H9 (cell line): ENCODE measurements around the gene IVNS1ABP. TPM values are rescaled to one million over a fixed set of nuclear protein-coding genes. Genes with fewer than 3 reads are reported as not detected.

Experiments
- DNase-seq: peaks from one replicate; pipeline ENCODE4 v3.0.0-alpha.2; 2017
- H2AFZ ChIP-seq: one replicate; pipeline ENCODE4 v1.6.1; 2013; ENCODE audit warnings: mild to moderate bottlenecking, low read length, control low read depth, moderate library complexity
- H2AK5ac ChIP-seq: 2 replicates; pipeline ENCODE4 v1.6.1; 2013; ENCODE audit warnings: low read length, control low read depth, mixed read lengths; ENCODE audit not compliant: insufficient read length
- H2BK120ac ChIP-seq: one replicate; pipeline ENCODE4 v1.6.1; 2013; ENCODE audit warnings: low read depth, mild to moderate bottlenecking, low read length, control low read depth, inconsistent platforms; ENCODE audit not compliant: poor library complexity, severe bottlenecking
- H2BK12ac ChIP-seq: 2 replicates; pipeline ENCODE4 v1.6.1; 2013; ENCODE audit warnings: low read length, control low read depth, mixed read lengths, low read depth; ENCODE audit not compliant: insufficient read length
- H2BK15ac ChIP-seq: 2 replicates; pipeline ENCODE4 v1.6.1; 2013; ENCODE audit warnings: low read depth, low read length, control low read depth
- H2BK20ac ChIP-seq: one replicate; pipeline ENCODE4 v1.6.1; 2013; ENCODE audit warnings: low read depth, mild to moderate bottlenecking, low read length, control low read depth, inconsistent platforms; ENCODE audit not compliant: poor library complexity, severe bottlenecking
- H2BK5ac ChIP-seq: 2 replicates; pipeline ENCODE4 v1.6.1; 2013; ENCODE audit warnings: low read length, control low read depth, mixed read lengths; ENCODE audit not compliant: insufficient read length
- H3K14ac ChIP-seq: 2 replicates; pipeline ENCODE4 v1.6.1; 2013; ENCODE audit warnings: low read length, control low read depth; ENCODE audit not compliant: insufficient read depth
- H3K18ac ChIP-seq: 2 replicates; pipeline ENCODE4 v1.6.1; 2013; ENCODE audit warnings: low read depth, mild to moderate bottlenecking, mixed read lengths, low read length, control low read depth; ENCODE audit not compliant: insufficient read length
- H3K23ac ChIP-seq: 2 replicates; pipeline ENCODE4 v1.6.1; 2013; ENCODE audit warnings: low read length, control low read depth, mixed read lengths, low read depth; ENCODE audit not compliant: insufficient read length
- H3K23me2 ChIP-seq: 2 replicates; pipeline ENCODE4 v1.6.1; 2013; ENCODE audit warnings: low read depth, mild to moderate bottlenecking, mixed read lengths, low read length, control low read depth; ENCODE audit not compliant: insufficient read length, poor library complexity, severe bottlenecking
- H3K27ac ChIP-seq: 2 replicates; pipeline ENCODE4 v1.5.1; 2013; ENCODE audit warnings: low read length, control low read depth, mixed read lengths, low read depth; ENCODE audit not compliant: insufficient read length
- H3K27me3 ChIP-seq: 2 replicates; pipeline ENCODE4 v1.6.1; 2013; ENCODE audit warnings: low read length, control low read depth, inconsistent platforms; ENCODE audit not compliant: insufficient read depth
- H3K4ac ChIP-seq: 2 replicates; pipeline ENCODE4 v1.6.1; 2013; ENCODE audit warnings: low read depth, mild to moderate bottlenecking, control low read depth, inconsistent platforms, low read length, moderate library complexity
- H3K4me1 ChIP-seq: 2 replicates; pipeline ENCODE4 v1.6.1; 2013; ENCODE audit warnings: low read length, control low read depth, inconsistent platforms; ENCODE audit not compliant: insufficient read depth
- H3K4me2 ChIP-seq: 2 replicates; pipeline ENCODE4 v1.6.1; 2013; ENCODE audit warnings: low read length, control low read depth, mixed read lengths; ENCODE audit not compliant: insufficient read length, insufficient read depth
- H3K56ac ChIP-seq: 2 replicates; pipeline ENCODE4 v1.6.1; 2013; ENCODE audit warnings: low read depth, mild to moderate bottlenecking, mixed read lengths, low read length, control low read depth; ENCODE audit not compliant: insufficient read length
- H3K79me1 ChIP-seq: 2 replicates; pipeline ENCODE4 v1.6.1; 2013; ENCODE audit warnings: low read depth, mild to moderate bottlenecking, moderate library complexity, low read length, control low read depth, inconsistent platforms; ENCODE audit not compliant: insufficient read depth, poor library complexity, severe bottlenecking
- H3K79me2 ChIP-seq: 2 replicates; pipeline ENCODE4 v1.6.1; 2013; ENCODE audit warnings: low read length, control low read depth, inconsistent platforms; ENCODE audit not compliant: insufficient read depth
- H3K9ac ChIP-seq: 2 replicates; pipeline ENCODE4 v1.6.1; 2013; ENCODE audit warnings: low read length, control low read depth, mixed read lengths; ENCODE audit not compliant: insufficient read length; ENCODE audit errors: extremely low read depth
- H3K9me3 ChIP-seq: one replicate; pipeline ENCODE4 v1.6.1; 2013; ENCODE audit warnings: low read depth, low read length, inconsistent platforms; ENCODE audit not compliant: control insufficient read depth
- H3T11ph ChIP-seq: one replicate; pipeline ENCODE4 v1.6.1; 2013; ENCODE audit warnings: mild to moderate bottlenecking, low read length, control low read depth, inconsistent platforms
- H4K20me1 ChIP-seq: one replicate; pipeline ENCODE4 v1.6.1; 2013; ENCODE audit not compliant: control insufficient read depth, insufficient read length, insufficient read depth
- H4K5ac ChIP-seq: 2 replicates; pipeline ENCODE4 v1.6.1; 2013; ENCODE audit warnings: low read depth, mild to moderate bottlenecking, mixed read lengths, low read length, control low read depth; ENCODE audit not compliant: insufficient read length
- H4K8ac ChIP-seq: replicated peaks from 2 replicates; pipeline ENCODE4 v1.6.1; 2013; ENCODE audit warnings: low read length, control low read depth, mixed read lengths, low read depth; ENCODE audit not compliant: insufficient read length
- H4K91ac ChIP-seq: 2 replicates; pipeline ENCODE4 v1.6.1; 2013; ENCODE audit warnings: low read depth, mild to moderate bottlenecking, moderate library complexity, mixed read lengths, low read length, control low read depth; ENCODE audit not compliant: insufficient read length
- H3K27ac Mint-ChIP-seq, 3 experiments: 2 replicates in 2 of 3; 3 replicates in 1 of 3; pipeline ENCODE4 v1.8.0; 2020 to 2021; ENCODE audit warnings: mixed read lengths in 3 of 3, mild to moderate bottlenecking in 1 of 3, moderate library complexity in 1 of 3
- H3K27me3 Mint-ChIP-seq: 2 replicates; pipeline ENCODE4 v1.8.0; 2021; ENCODE audit warnings: low read depth, mild to moderate bottlenecking, moderate library complexity, mixed read lengths
- H3K36me3 Mint-ChIP-seq, 3 experiments: 2 replicates in 2 of 3; 3 replicates in 1 of 3; pipeline ENCODE4 v1.8.0; 2020 to 2021; ENCODE audit warnings: low read depth in 3 of 3, mixed read lengths in 3 of 3; ENCODE audit not compliant: insufficient read depth in 1 of 3
- H3K4me1 Mint-ChIP-seq, 2 experiments: 2 replicates each; pipeline ENCODE4 v1.8.0; 2020; ENCODE audit warnings: mixed read lengths in 2 of 2
- H3K4me3 Mint-ChIP-seq, 2 experiments: 2 replicates in 1 of 2; 3 replicates in 1 of 2; pipeline ENCODE4 v1.8.0; 2020 to 2021; ENCODE audit warnings: mild to moderate bottlenecking in 2 of 2, mixed read lengths in 2 of 2, moderate library complexity in 1 of 2
- H3K9me3 Mint-ChIP-seq, 2 experiments: 2 replicates in 1 of 2; 3 replicates in 1 of 2; pipeline ENCODE4 v1.8.0; 2020; ENCODE audit warnings: mild to moderate bottlenecking in 2 of 2, mixed read lengths in 2 of 2, moderate library complexity in 1 of 2
- WGBS: extraction: QIAGEN DNeasy Blood & Tissue Kit; methylation state at CpG from one replicate; pipeline ENCODE4 v1.1.7; 2013; ENCODE audit warnings: missing lambda C conversion rate, low lambda C conversion rate, mixed read lengths; ENCODE audit not compliant: insufficient read length; ENCODE audit errors: extremely low coverage; 5-methylcytosine and 5-hydroxymethylcytosine counted together
- total RNA-seq: library from RNA; stranded (reverse); gene quantifications from 2 replicates; pipeline ENCODE4 v1.2.1, GENCODE V29; 2021
- TF ChIP-seq, protein P1 (sequence below): fragments of 200-600 bp; sonication (generic); conservative IDR thresholded peaks from 3 replicates; pipeline ENCODE4 v1.8.0; 2021; ENCODE audit warnings: antibody characterized with exemption, mild to moderate bottlenecking

The IVNS1ABP gene
- total RNA-seq, 1 experiment from 2014 or later = 110 TPM

DNA sequence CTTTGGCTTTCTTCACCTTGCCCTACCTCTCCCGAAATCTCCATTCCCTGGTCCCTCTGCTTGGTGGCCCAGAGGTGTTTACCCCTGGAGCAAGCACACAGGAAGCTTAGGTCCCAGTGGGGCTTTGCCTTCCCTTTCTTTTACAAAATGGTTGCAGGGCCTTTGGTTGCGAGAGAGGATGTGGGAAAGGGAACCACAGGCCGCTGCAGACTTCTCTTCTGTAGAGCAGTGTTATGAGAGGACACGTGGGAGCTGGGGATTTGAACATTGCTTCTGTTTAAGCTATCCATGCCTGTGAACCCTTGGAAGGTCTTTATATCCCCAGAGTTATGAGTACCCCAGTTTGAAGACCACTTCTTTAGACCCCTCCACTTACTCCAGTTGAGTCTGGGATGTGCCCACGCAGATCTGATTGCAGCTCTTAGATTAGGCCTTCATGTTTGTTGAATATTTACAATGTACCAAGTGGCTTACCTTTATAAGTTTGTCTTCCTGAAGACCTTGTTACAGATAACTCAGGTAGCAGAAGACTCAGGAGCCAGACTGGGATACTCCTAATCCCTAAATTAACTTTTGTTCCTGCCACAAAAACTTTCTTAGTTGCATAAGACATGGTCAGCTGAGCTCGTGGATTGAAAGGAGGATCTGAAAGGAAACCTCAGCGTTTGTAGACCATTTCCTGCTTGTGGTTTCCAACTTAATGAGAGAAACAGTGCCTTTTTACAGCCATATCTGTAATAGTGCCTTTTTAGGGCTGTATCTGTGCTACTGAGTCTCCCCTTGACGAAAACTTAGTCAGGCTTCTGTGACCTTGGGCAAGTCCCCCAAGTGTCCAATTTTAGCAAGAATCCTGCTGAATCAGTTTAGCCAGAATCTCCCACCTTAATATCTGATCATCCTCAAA lies 21.9 kb upstream of the IVNS1ABP start:
- H3K27me3 Mint-ChIP-seq = no peaks in the 10 kb centered on the region
- no peaks in the 10 kb centered on the region for H3K27me3 ChIP-seq
- no peak for DNase-seq
- H3K4me1 Mint-ChIP-seq = peaks cover 18 to 19% of the 10 kb centered on the region in 2 experiments
- no peaks in the 10 kb centered on the region for H3K79me1 ChIP-seq
- no peaks in the 10 kb centered on the region for H3K23me2 ChIP-seq
- H3K4me2 ChIP-seq = no peak overlapping the region
- WGBS = no CpG with 5 or more reads among the region's 8 CpGs
- no peaks in the 10 kb centered on the region for H3K4me1 ChIP-seq
- peak overlapping the region in 2 of 3 experiments; percentile 58 to 94; a peak in 3 of 7 replicates for H3K27ac Mint-ChIP-seq
- no peak overlapping the region for H3K4me3 Mint-ChIP-seq
- no peaks in the 10 kb centered on the region for H4K20me1 ChIP-seq
- no peak overlapping the region; the same call in 1 of the 2 replicates for H3K14ac ChIP-seq
- H2AFZ ChIP-seq = peak overlapping the region; percentile 56
- no peak overlapping the region for H2BK120ac ChIP-seq
- no peak overlapping the region for H4K5ac ChIP-seq
- no peak overlapping the region for H2BK12ac ChIP-seq
- no peaks in the 10 kb centered on the region for H3K9me3 Mint-ChIP-seq
- H2BK15ac ChIP-seq = no peak overlapping the region
- H3K18ac ChIP-seq = no peak overlapping the region
- no peak overlapping the region for H3K23ac ChIP-seq
- H3K79me2 ChIP-seq = no peaks in the 10 kb centered on the region
- no peak overlapping the region for H3K56ac ChIP-seq
- no peaks in the 10 kb centered on the region for H3K36me3 Mint-ChIP-seq
- TF ChIP-seq, protein P1, sequence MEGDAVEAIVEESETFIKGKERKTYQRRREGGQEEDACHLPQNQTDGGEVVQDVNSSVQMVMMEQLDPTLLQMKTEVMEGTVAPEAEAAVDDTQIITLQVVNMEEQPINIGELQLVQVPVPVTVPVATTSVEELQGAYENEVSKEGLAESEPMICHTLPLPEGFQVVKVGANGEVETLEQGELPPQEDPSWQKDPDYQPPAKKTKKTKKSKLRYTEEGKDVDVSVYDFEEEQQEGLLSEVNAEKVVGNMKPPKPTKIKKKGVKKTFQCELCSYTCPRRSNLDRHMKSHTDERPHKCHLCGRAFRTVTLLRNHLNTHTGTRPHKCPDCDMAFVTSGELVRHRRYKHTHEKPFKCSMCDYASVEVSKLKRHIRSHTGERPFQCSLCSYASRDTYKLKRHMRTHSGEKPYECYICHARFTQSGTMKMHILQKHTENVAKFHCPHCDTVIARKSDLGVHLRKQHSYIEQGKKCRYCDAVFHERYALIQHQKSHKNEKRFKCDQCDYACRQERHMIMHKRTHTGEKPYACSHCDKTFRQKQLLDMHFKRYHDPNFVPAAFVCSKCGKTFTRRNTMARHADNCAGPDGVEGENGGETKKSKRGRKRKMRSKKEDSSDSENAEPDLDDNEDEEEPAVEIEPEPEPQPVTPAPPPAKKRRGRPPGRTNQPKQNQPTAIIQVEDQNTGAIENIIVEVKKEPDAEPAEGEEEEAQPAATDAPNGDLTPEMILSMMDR = no peak
- H3K4ac ChIP-seq = no peak overlapping the region
- no peak overlapping the region for H2BK5ac ChIP-seq
- no peak overlapping the region for H4K8ac ChIP-seq
- no peak overlapping the region for H3K27ac ChIP-seq
- no peak overlapping the region for H2AK5ac ChIP-seq
- H3K9ac ChIP-seq = no peak overlapping the region
- no peak overlapping the region for H2BK20ac ChIP-seq
- no peak overlapping the region for H4K91ac ChIP-seq
- no peak overlapping the region for H3T11ph ChIP-seq
- H3K9me3 ChIP-seq = no peaks in the 10 kb centered on the region
